Measurements from ENCODE around the gene RPS14. TPM values are rescaled to one million over a fixed set of nuclear protein-coding genes. Genes with fewer than 3 reads are reported as not detected.

Gene RPS14
- total and polyA plus RNA-seq, 9 donors = 2,234 to 9,295 (median 4,211) TPM

GRCh38 chr5:150485693-150486401, 36.3 kb upstream of the RPS14 start:
- DNase-seq = peak; percentile 80 to 88 (median 85)
- Histone ChIP-seq H3K27me3 (no peaks in the 10 kb centered on the region), H3K27ac (peak overlapping the region; percentile 87 to 89), H3K9me3 (no peaks in the 10 kb centered on the region), H3K36me3 (no peaks in the 10 kb centered on the region), H3K4me3 (peak overlapping the region; percentile 74), H3K4me1 (ENCODE audit: insufficient read depth) (peaks cover 34% of the 10 kb centered on the region)
- 0% methylated on average over 5 to 90 of the region's 90 CpGs for WGBS, 3 donors
- intact Hi-C loops (cut with DNase I) = loop anchor here in 1 of 4 donors (5.0 kb wide), 1 partner anchor 36 kb away; no protein-coding TSS in a partner anchor
- peak; percentile 37 for TF ChIP-seq POLR2A (IDR thresholded peaks at IDR 0.05)
- no peak for TF ChIP-seq CTCF (IDR thresholded peaks at IDR 0.05)
- no peak for TF ChIP-seq EP300 (IDR thresholded peaks at IDR 0.05)

- H3K27ac ChIP-seq = peak overlapping the region; percentile 87 to 89
- H3K4me1 ChIP-seq (ENCODE audit: insufficient read depth) = peaks cover 29% of the 10 kb centered on the region
- intact Hi-C loops (cut with DNase I) = loop anchor here in 1 of 4 donors (5.0 kb wide), 1 partner anchor 37 kb away; no protein-coding TSS in a partner anchor
- H3K27me3 ChIP-seq = no peaks in the 10 kb centered on the region
- H3K9me3 ChIP-seq = no peaks in the 10 kb centered on the region
- DNase-seq = no peak
- H3K4me3 ChIP-seq = peak overlapping the region; percentile 74
- TF ChIP-seq POLR2A (IDR thresholded peaks at IDR 0.05) = no peak
- no peak for TF ChIP-seq CTCF (IDR thresholded peaks at IDR 0.05)
- no peak for TF ChIP-seq EP300 (IDR thresholded peaks at IDR 0.05)
- H3K36me3 ChIP-seq = no peaks in the 10 kb centered on the region
- WGBS, 3 donors = 8 to 12% (median 8%) methylated on average over 26 to 28 of the region's 28 CpGs
These were observed 35.6 kb upstream of the RPS14 start for GRCh38 chr5:150484964-150485692.

- Histone ChIP-seq H3K4me1 (ENCODE audit: insufficient read depth) (peaks cover 5% of the 10 kb centered on the region), H3K9me3 (no peaks in the 10 kb centered on the region), H3K27me3 (no peaks in the 10 kb centered on the region), H3K4me3 (no peak overlapping the region), H3K27ac (no peak overlapping the region), H3K36me3 (no peaks in the 10 kb centered on the region)
- 52 to 66% (median 60%) methylated on average over 6 of the region's 6 CpGs for WGBS, 3 donors
- intact Hi-C loops (cut with DNase I) = no loop called here
- no peak for DNase-seq
- TF ChIP-seq EP300 (IDR thresholded peaks at IDR 0.05) (no peak), CTCF (IDR thresholded peaks at IDR 0.05) (no peak), POLR2A (IDR thresholded peaks at IDR 0.05) (no peak)
These were observed 32.5 kb upstream of the RPS14 start for GRCh38 chr5:150481972-150482406.

GRCh38 chr5:150481708-150481965, 32.1 kb upstream of the RPS14 start:
- no peaks in the 10 kb centered on the region for H3K36me3 ChIP-seq
- H3K9me3 ChIP-seq = no peaks in the 10 kb centered on the region
- no peaks in the 10 kb centered on the region for H3K27me3 ChIP-seq
- H3K4me3 ChIP-seq = no peak overlapping the region
- no peak for DNase-seq
- TF ChIP-seq EP300 (IDR thresholded peaks at IDR 0.05) (no peak), CTCF (IDR thresholded peaks at IDR 0.05) (no peak), POLR2A (IDR thresholded peaks at IDR 0.05) (no peak)
- no peak overlapping the region for H3K27ac ChIP-seq
- intact Hi-C loops (cut with DNase I) = no loop called here
- H3K4me1 ChIP-seq (ENCODE audit: insufficient read depth) = peaks cover 5% of the 10 kb centered on the region
- WGBS, 3 donors = 92 to 95% (median 93%) methylated on average over 6 of the region's 6 CpGs
